T-helper 2 cell (primary cell): ENCODE data around the gene BBOX1.
"Not testable (repeated sequence)": the region's sequence is repeated elsewhere in the genome, so short reads cannot be mapped to it uniquely, and the experiment has no call there.

Experiments used
- DNase-seq, 5 experiments: peaks; one replicate each; pipeline versions ENCODE4 v3.0.0 to v3.0.0-alpha.2; 2012 to 2022

Gene BBOX1

GRCh38 chr11:27085605-27086004 lies 45.0 kb downstream of the BBOX1 start:
- DNase-seq, result no peak

GRCh38 chr11:27087432-27087831 lies 46.8 kb downstream of the BBOX1 start:
- DNase-seq, result no peak

GRCh38 chr11:27088353-27088752 lies 47.7 kb downstream of the BBOX1 start:
- DNase-seq, result no peak

DNA sequence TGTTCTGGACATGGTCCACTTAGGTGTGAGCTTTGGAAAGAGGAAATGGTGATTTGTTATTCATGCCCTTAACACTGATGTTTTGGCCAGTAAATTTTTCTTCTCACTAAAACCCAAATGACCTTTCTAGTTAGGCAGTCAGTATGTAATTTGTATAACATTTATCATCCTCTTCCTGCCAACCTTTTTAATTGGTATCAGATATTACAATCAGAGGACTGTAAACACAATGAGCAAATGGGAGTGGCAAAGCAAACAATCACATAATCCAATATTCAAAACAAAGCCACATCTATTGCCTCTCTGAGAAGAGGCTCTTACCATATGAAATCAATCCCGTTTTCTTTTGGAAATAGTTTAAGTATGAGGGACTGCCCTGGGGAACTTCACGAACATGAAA lies 49.1 kb downstream of the BBOX1 start:
- DNase-seq, result no peak

DNA sequence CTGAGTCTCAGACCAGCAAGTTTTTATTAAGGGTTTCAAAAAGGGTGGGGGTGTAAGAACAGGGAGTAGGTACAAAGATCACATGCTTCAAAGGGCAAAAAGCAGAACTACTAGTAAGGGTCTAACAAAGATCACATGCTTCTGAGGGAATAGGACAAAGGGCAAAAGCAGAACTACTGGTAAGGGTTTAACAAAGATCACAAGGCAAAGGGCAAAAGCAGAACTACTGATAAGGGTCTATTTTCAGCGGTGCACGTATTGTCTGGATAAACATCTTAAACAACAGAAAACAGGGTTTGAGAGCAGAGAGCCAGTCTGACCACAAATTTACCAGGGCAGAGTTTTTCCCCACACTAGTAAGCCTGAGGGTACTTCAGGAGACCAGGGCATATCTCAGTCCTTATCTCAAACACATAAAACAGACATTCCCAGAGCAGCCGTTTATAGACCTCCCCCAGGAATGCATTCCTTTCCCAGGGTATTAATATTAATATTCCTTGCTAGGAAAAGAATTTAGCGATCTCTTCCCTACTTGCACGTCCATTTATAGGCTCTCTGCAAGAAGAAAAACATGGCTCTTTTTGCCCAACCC lies 49.8 kb downstream of the BBOX1 start:
- DNase-seq, result not testable (repeated sequence)

- no peak for DNase-seq
Observed at GRCh38 chr11:27094120-27094519, 53.5 kb downstream of the BBOX1 start.

- no peak for DNase-seq
Observed at GRCh38 chr11:27095059-27095458, 54.4 kb downstream of the BBOX1 start.

DNA sequence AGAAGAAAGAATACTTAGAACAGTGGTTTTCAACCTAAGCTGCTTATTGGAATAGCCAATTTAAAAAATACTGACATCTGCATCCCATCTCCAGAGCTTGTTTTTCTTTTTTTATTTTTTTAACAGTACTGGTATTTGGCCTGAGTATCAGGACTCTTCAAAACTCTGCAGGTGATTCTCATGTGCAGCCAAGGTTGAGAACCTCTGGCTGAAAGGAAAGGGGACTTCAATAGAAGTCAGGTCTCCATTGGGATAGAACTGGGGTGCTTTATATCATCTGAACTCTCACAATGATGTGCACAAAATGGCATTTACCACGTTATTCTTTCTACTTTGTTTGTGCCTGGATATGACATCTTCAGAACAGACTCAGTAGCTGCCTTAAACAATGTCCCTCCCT lies 55.3 kb downstream of the BBOX1 start:
- DNase-seq, result no peak

- DNase-seq, result no peak
Observed at GRCh38 chr11:27097551-27097950, 56.9 kb downstream of the BBOX1 start.

DNA sequence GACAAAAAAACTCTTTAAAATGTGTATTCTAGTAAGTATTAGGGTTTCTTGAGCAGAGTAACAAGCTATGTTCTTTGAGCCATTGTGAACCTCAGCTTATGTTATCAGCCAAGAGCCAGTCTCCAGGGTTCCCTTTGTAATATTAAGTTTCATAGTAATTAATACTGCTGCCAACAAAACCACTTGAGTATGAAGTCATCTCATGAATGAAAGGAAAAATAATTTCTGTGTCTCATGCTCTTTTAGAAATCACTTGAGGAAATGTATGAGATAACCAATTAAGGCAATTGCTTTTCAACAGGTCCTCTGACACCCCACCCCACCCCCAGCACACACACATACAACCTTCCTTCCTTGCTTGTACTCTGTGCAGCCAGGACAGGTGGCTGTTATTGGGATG lies 59.9 kb downstream of the BBOX1 start:
- DNase-seq, result no peak

GRCh38 chr11:27107548-27107947 lies 66.9 kb downstream of the BBOX1 start:
- no peak for DNase-seq

GRCh38 chr11:27108809-27109208 lies 68.2 kb downstream of the BBOX1 start:
- DNase-seq, result no peak

GRCh38 chr11:27111896-27112295 lies 71.3 kb downstream of the BBOX1 start:
- no peak for DNase-seq

DNA sequence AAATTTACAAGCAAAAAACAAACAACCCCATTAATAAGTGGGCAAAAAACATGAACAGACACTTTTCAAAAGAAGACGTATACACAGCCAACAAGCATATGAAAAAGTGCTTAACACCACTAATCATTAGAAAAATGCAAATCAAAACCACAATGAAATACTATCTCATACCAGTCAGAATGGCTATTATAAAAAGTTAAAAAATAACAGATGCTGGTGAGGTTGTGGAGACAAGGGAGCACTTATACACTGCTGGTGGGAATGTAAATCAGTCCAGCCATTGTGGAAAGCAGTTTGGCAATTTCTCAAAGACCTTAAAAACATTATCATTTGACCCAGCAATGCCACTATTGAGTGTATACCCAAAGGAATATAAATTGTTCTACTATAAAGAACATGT lies 72.3 kb downstream of the BBOX1 start:
- DNase-seq, result no peak

DNA sequence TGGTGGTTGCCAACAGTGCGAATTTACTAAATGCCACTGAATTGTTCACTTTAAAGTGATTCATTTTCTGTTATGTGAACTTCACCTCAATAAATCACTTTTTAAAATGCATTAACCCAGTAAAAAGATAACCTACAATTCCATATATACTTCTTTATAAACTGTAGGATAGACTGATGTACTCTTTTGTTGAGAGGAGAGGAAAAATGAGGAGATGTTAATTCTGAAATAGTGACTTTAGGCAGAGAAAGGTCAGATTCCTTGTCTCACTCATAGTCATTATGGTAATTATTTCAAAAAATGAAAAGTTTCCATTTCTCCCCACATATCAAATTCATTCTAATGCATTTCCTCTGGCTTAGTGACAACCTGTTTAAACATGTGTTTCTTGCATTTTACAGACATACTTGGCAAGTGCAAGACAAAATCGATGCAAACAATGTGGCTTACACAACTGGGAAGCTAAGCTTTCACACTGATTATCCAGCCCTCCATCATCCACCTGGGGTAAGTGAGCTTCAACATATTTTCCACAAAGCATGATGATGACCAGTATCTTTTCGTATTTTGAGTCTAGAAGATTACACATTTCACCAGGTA lies 74.5 kb downstream of the BBOX1 start:
- DNase-seq, result no peak

DNA sequence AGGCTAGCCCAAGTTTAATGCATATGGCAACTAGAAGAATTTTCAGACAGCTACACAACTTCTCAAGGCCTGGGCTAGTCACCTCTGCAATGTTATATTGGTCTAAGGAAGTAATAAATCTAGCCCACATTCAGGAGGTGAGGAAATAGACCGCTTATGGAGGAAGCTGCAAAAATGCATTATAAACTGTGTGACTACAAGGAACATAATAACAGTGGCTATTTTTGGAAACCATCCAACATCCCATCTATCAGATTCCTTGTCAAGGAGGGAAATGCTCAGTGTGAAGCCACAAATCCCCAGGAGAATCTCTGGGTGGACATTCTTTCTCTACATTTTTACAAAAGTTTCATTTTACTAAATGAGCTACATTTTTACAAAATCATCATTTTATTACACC lies 76.1 kb downstream of the BBOX1 start:
- DNase-seq, result no peak

- DNase-seq, result no peak
Observed at GRCh38 chr11:27118371-27118770, 77.8 kb downstream of the BBOX1 start.

GRCh38 chr11:27118949-27119348 lies 78.3 kb downstream of the BBOX1 start:
- no peak for DNase-seq

- DNase-seq, result no peak
Observed at GRCh38 chr11:27119396-27119795, 78.8 kb downstream of the BBOX1 start.

GRCh38 chr11:27120211-27120610 lies 79.6 kb downstream of the BBOX1 start:
- DNase-seq, result no peak

DNA sequence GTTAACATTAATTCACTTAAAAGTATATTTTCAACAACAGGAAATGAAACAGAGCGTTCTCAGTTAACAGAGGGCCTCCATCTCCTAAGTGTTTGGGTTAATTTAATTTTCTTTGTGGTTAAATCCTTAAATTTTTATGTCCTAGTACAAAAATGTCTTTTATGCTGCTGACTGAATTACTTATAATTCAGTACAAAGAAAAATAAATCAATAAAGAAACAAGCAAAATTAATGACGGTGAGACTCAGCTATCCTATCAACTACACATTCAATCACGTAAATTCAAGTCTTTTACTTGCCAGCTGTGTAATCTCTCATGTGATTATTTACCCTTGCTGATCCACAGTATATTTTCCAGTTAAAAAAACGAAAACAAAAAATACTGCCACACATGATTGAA lies 81.4 kb downstream of the BBOX1 start:
- DNase-seq, result no peak

GRCh38 chr11:27124514-27125264 lies 84.1 kb downstream of the BBOX1 start:
- no peak for DNase-seq

DNA sequence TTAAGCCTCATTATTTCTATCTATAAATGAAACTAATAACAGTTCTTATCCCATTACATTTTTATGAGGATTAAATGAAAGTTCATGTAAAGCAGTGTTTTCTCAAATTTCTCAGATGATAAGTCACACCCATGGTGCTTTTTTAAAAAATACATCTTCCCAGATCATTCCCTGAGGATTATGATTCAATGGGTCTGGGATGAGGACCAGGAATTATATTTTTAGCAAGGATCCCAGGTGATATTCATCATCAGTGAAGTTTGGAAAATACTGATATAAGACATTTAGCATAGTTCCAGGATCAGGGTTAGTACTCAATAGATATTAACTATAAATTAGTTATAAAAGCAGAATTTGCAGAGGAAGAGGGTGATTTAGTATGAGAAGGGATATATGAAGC lies 89.1 kb downstream of the BBOX1 start:
- no peak for DNase-seq

- no peak for DNase-seq
Observed at GRCh38 chr11:27130806-27131205, 90.2 kb downstream of the BBOX1 start.
